H9 (cell line): ENCODE measurements around the gene KRTAP5-1. TPM values are rescaled to one million over a fixed set of nuclear protein-coding genes. Genes with fewer than 3 reads are reported as not detected.
A peak's percentile ranks its signal among the peaks of the same experiment; 100 is the strongest.

ENCODE experiments used
- DNase-seq: peaks from one replicate; pipeline ENCODE4 v3.0.0-alpha.2; 2017
- H2AFZ ChIP-seq: one replicate; pipeline ENCODE4 v1.6.1; 2013; ENCODE audit warnings: mild to moderate bottlenecking, low read length, control low read depth, moderate library complexity
- H2AK5ac ChIP-seq: 2 replicates; pipeline ENCODE4 v1.6.1; 2013; ENCODE audit warnings: low read length, control low read depth, mixed read lengths; ENCODE audit not compliant: insufficient read length
- H2BK120ac ChIP-seq: one replicate; pipeline ENCODE4 v1.6.1; 2013; ENCODE audit warnings: low read depth, mild to moderate bottlenecking, low read length, control low read depth, inconsistent platforms; ENCODE audit not compliant: poor library complexity, severe bottlenecking
- H2BK12ac ChIP-seq: 2 replicates; pipeline ENCODE4 v1.6.1; 2013; ENCODE audit warnings: low read length, control low read depth, mixed read lengths, low read depth; ENCODE audit not compliant: insufficient read length
- H2BK15ac ChIP-seq: 2 replicates; pipeline ENCODE4 v1.6.1; 2013; ENCODE audit warnings: low read depth, low read length, control low read depth
- H2BK20ac ChIP-seq: one replicate; pipeline ENCODE4 v1.6.1; 2013; ENCODE audit warnings: low read depth, mild to moderate bottlenecking, low read length, control low read depth, inconsistent platforms; ENCODE audit not compliant: poor library complexity, severe bottlenecking
- H2BK5ac ChIP-seq: 2 replicates; pipeline ENCODE4 v1.6.1; 2013; ENCODE audit warnings: low read length, control low read depth, mixed read lengths; ENCODE audit not compliant: insufficient read length
- H3K14ac ChIP-seq: 2 replicates; pipeline ENCODE4 v1.6.1; 2013; ENCODE audit warnings: low read length, control low read depth; ENCODE audit not compliant: insufficient read depth
- H3K18ac ChIP-seq: 2 replicates; pipeline ENCODE4 v1.6.1; 2013; ENCODE audit warnings: low read depth, mild to moderate bottlenecking, mixed read lengths, low read length, control low read depth; ENCODE audit not compliant: insufficient read length
- H3K23ac ChIP-seq: 2 replicates; pipeline ENCODE4 v1.6.1; 2013; ENCODE audit warnings: low read length, control low read depth, mixed read lengths, low read depth; ENCODE audit not compliant: insufficient read length
- H3K23me2 ChIP-seq: 2 replicates; pipeline ENCODE4 v1.6.1; 2013; ENCODE audit warnings: low read depth, mild to moderate bottlenecking, mixed read lengths, low read length, control low read depth; ENCODE audit not compliant: insufficient read length, poor library complexity, severe bottlenecking
- H3K27ac ChIP-seq: 2 replicates; pipeline ENCODE4 v1.5.1; 2013; ENCODE audit warnings: low read length, control low read depth, mixed read lengths, low read depth; ENCODE audit not compliant: insufficient read length
- H3K27me3 ChIP-seq: 2 replicates; pipeline ENCODE4 v1.6.1; 2013; ENCODE audit warnings: low read length, control low read depth, inconsistent platforms; ENCODE audit not compliant: insufficient read depth
- H3K4ac ChIP-seq: 2 replicates; pipeline ENCODE4 v1.6.1; 2013; ENCODE audit warnings: low read depth, mild to moderate bottlenecking, control low read depth, inconsistent platforms, low read length, moderate library complexity
- H3K4me1 ChIP-seq: 2 replicates; pipeline ENCODE4 v1.6.1; 2013; ENCODE audit warnings: low read length, control low read depth, inconsistent platforms; ENCODE audit not compliant: insufficient read depth
- H3K4me2 ChIP-seq: 2 replicates; pipeline ENCODE4 v1.6.1; 2013; ENCODE audit warnings: low read length, control low read depth, mixed read lengths; ENCODE audit not compliant: insufficient read length, insufficient read depth
- H3K56ac ChIP-seq: 2 replicates; pipeline ENCODE4 v1.6.1; 2013; ENCODE audit warnings: low read depth, mild to moderate bottlenecking, mixed read lengths, low read length, control low read depth; ENCODE audit not compliant: insufficient read length
- H3K79me1 ChIP-seq: 2 replicates; pipeline ENCODE4 v1.6.1; 2013; ENCODE audit warnings: low read depth, mild to moderate bottlenecking, moderate library complexity, low read length, control low read depth, inconsistent platforms; ENCODE audit not compliant: insufficient read depth, poor library complexity, severe bottlenecking
- H3K79me2 ChIP-seq: 2 replicates; pipeline ENCODE4 v1.6.1; 2013; ENCODE audit warnings: low read length, control low read depth, inconsistent platforms; ENCODE audit not compliant: insufficient read depth
- H3K9ac ChIP-seq: 2 replicates; pipeline ENCODE4 v1.6.1; 2013; ENCODE audit warnings: low read length, control low read depth, mixed read lengths; ENCODE audit not compliant: insufficient read length; ENCODE audit errors: extremely low read depth
- H3K9me3 ChIP-seq: one replicate; pipeline ENCODE4 v1.6.1; 2013; ENCODE audit warnings: low read depth, low read length, inconsistent platforms; ENCODE audit not compliant: control insufficient read depth
- H3T11ph ChIP-seq: one replicate; pipeline ENCODE4 v1.6.1; 2013; ENCODE audit warnings: mild to moderate bottlenecking, low read length, control low read depth, inconsistent platforms
- H4K20me1 ChIP-seq: one replicate; pipeline ENCODE4 v1.6.1; 2013; ENCODE audit not compliant: control insufficient read depth, insufficient read length, insufficient read depth
- H4K5ac ChIP-seq: 2 replicates; pipeline ENCODE4 v1.6.1; 2013; ENCODE audit warnings: low read depth, mild to moderate bottlenecking, mixed read lengths, low read length, control low read depth; ENCODE audit not compliant: insufficient read length
- H4K8ac ChIP-seq: replicated peaks from 2 replicates; pipeline ENCODE4 v1.6.1; 2013; ENCODE audit warnings: low read length, control low read depth, mixed read lengths, low read depth; ENCODE audit not compliant: insufficient read length
- H4K91ac ChIP-seq: 2 replicates; pipeline ENCODE4 v1.6.1; 2013; ENCODE audit warnings: low read depth, mild to moderate bottlenecking, moderate library complexity, mixed read lengths, low read length, control low read depth; ENCODE audit not compliant: insufficient read length
- H3K27ac Mint-ChIP-seq, 3 experiments: 2 replicates in 2 of 3; 3 replicates in 1 of 3; pipeline ENCODE4 v1.8.0; 2020 to 2021; ENCODE audit warnings: mixed read lengths in 3 of 3, mild to moderate bottlenecking in 1 of 3, moderate library complexity in 1 of 3
- H3K27me3 Mint-ChIP-seq: 2 replicates; pipeline ENCODE4 v1.8.0; 2021; ENCODE audit warnings: low read depth, mild to moderate bottlenecking, moderate library complexity, mixed read lengths
- H3K36me3 Mint-ChIP-seq, 3 experiments: 2 replicates in 2 of 3; 3 replicates in 1 of 3; pipeline ENCODE4 v1.8.0; 2020 to 2021; ENCODE audit warnings: low read depth in 3 of 3, mixed read lengths in 3 of 3; ENCODE audit not compliant: insufficient read depth in 1 of 3
- H3K4me1 Mint-ChIP-seq, 2 experiments: 2 replicates each; pipeline ENCODE4 v1.8.0; 2020; ENCODE audit warnings: mixed read lengths in 2 of 2
- H3K4me3 Mint-ChIP-seq, 2 experiments: 2 replicates in 1 of 2; 3 replicates in 1 of 2; pipeline ENCODE4 v1.8.0; 2020 to 2021; ENCODE audit warnings: mild to moderate bottlenecking in 2 of 2, mixed read lengths in 2 of 2, moderate library complexity in 1 of 2
- H3K9me3 Mint-ChIP-seq, 2 experiments: 2 replicates in 1 of 2; 3 replicates in 1 of 2; pipeline ENCODE4 v1.8.0; 2020; ENCODE audit warnings: mild to moderate bottlenecking in 2 of 2, mixed read lengths in 2 of 2, moderate library complexity in 1 of 2
- WGBS: extraction: QIAGEN DNeasy Blood & Tissue Kit; methylation state at CpG from one replicate; pipeline ENCODE4 v1.1.7; 2013; ENCODE audit warnings: missing lambda C conversion rate, low lambda C conversion rate, mixed read lengths; ENCODE audit not compliant: insufficient read length; ENCODE audit errors: extremely low coverage; 5-methylcytosine and 5-hydroxymethylcytosine counted together
- total RNA-seq: library from RNA; stranded (reverse); gene quantifications from 2 replicates; pipeline ENCODE4 v1.2.1, GENCODE V29; 2021
- TF ChIP-seq, protein P1 (sequence below): fragments of 200-600 bp; sonication (generic); conservative IDR thresholded peaks from 3 replicates; pipeline ENCODE4 v1.8.0; 2021; ENCODE audit warnings: antibody characterized with exemption, mild to moderate bottlenecking

Gene KRTAP5-1
- total RNA-seq, 1 experiment from 2014 or later = not detected

- Histone ChIP-seq H3K18ac (no peak within 1 kb of the TSS), H4K8ac (no peak within 1 kb of the TSS), H2BK5ac (no peak within 1 kb of the TSS), H2AK5ac (no peak within 1 kb of the TSS), H3K27me3 (no peaks in the 10 kb centered on the region; the same call in 1 of the 2 replicates), H4K20me1 (no peaks in the 10 kb centered on the region), H2AFZ (no peak within 1 kb of the TSS), H3K4ac (no peak within 1 kb of the TSS), H4K91ac (no peak within 1 kb of the TSS), H3K79me2 (no peaks in the 10 kb centered on the region), H2BK12ac (no peak within 1 kb of the TSS), H3K23me2 (no peaks in the 10 kb centered on the region), H3K56ac (no peak within 1 kb of the TSS), H2BK20ac (no peak within 1 kb of the TSS), H4K5ac (no peak within 1 kb of the TSS), H3T11ph (no peak within 1 kb of the TSS), H2BK15ac (no peak within 1 kb of the TSS), H3K14ac (no peak within 1 kb of the TSS), H3K4me1 (no peaks in the 10 kb centered on the region; the same call in 1 of the 2 replicates), H3K27ac (no peak within 1 kb of the TSS), H3K9ac (no peak within 1 kb of the TSS), H2BK120ac (no peak within 1 kb of the TSS), H3K4me2 (no peak within 1 kb of the TSS), H3K9me3 (no peaks in the 10 kb centered on the region), H3K79me1 (no peaks in the 10 kb centered on the region), H3K23ac (no peak within 1 kb of the TSS)
- H3K9me3 Mint-ChIP-seq = no peaks in the 10 kb centered on the region
- WGBS = no CpG with 5 or more reads among the region's 26 CpGs
- H3K27me3 Mint-ChIP-seq = peaks cover 70% of the 10 kb centered on the region
- peak within 1 kb of the TSS in 1 of 3 experiments; percentile 52; a peak in 1 of 7 replicates for H3K27ac Mint-ChIP-seq
- DNase-seq = no peak
- no peak within 1 kb of the TSS; a peak in 2 of 5 replicates for H3K4me3 Mint-ChIP-seq
- peaks cover 6 to 7% of the 10 kb centered on the region in 2 experiments for H3K4me1 Mint-ChIP-seq
- TF ChIP-seq, protein P1, sequence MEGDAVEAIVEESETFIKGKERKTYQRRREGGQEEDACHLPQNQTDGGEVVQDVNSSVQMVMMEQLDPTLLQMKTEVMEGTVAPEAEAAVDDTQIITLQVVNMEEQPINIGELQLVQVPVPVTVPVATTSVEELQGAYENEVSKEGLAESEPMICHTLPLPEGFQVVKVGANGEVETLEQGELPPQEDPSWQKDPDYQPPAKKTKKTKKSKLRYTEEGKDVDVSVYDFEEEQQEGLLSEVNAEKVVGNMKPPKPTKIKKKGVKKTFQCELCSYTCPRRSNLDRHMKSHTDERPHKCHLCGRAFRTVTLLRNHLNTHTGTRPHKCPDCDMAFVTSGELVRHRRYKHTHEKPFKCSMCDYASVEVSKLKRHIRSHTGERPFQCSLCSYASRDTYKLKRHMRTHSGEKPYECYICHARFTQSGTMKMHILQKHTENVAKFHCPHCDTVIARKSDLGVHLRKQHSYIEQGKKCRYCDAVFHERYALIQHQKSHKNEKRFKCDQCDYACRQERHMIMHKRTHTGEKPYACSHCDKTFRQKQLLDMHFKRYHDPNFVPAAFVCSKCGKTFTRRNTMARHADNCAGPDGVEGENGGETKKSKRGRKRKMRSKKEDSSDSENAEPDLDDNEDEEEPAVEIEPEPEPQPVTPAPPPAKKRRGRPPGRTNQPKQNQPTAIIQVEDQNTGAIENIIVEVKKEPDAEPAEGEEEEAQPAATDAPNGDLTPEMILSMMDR = no peak
- H3K36me3 Mint-ChIP-seq = no peaks in the 10 kb centered on the region
Observed at GRCh38 chr11:1629326-1630185, 44.5 kb upstream of the KRTAP5-1 start, which contains the start of gene KRTAP5-5. KRTAP5-5 (plus strand) TSS chr11:1629775; CDS start chr11:1629841, 66 bp downstream.
